GM19455 (cell line): ENCODE data around the gene RTN3.
"Not testable (repeated sequence)": the region's sequence is repeated elsewhere in the genome, so short reads cannot be mapped to it uniquely, and the experiment has no call there.

Experiments used
- ATAC-seq: cut with Tn5 transposase; IDR thresholded peaks from one replicate; pipeline ENCODE4 v1.9.1; 2021; ENCODE audit not compliant: unreplicated experiment

RTN3 gene

DNA sequence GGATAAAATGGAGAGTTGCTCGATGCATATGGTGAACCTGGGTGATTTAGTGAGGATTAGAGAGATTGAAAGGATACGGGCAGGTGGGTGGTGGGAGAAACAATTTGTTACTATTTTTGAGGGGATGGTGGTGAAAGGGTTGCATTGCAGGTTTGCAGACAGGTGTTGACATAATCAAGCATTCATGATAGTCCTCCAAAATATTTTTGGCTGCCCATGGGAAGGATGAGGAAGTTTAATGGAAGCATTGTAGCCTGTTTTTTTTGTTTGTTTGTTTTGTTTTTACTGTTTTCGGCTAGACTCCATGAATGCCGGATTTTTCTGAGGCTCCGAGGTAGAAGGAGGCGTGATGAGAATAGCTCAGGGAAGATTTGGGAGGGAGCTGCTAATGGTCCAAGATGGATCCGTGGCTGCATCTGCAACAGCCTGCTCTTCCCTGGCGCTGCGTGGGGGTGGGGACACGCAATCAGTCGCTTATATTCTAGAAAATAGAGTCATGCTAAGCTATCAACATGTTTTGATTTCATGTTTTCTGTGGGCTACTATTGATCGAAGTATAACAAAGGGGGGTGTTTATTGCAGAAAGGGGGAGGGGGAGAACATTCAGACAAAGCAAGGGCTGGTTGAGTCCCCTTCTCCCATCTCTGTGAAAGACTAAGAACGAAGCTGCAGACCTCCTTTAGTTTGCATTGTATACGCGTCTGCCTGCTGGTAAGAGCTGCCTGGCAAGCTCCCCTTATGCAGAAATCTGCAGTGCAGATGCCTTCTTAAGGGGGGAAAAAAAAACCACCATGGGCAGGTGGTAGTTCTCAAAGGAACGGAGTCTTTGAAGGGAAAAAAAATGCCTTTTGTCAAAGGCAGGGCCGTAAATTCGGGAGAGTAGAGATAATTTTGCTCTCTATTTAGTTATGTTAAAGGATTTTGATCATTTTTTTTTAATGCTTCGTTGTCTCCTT, 1.0 kb downstream of the RTN3 start:
- ATAC-seq, result no peak

DNA sequence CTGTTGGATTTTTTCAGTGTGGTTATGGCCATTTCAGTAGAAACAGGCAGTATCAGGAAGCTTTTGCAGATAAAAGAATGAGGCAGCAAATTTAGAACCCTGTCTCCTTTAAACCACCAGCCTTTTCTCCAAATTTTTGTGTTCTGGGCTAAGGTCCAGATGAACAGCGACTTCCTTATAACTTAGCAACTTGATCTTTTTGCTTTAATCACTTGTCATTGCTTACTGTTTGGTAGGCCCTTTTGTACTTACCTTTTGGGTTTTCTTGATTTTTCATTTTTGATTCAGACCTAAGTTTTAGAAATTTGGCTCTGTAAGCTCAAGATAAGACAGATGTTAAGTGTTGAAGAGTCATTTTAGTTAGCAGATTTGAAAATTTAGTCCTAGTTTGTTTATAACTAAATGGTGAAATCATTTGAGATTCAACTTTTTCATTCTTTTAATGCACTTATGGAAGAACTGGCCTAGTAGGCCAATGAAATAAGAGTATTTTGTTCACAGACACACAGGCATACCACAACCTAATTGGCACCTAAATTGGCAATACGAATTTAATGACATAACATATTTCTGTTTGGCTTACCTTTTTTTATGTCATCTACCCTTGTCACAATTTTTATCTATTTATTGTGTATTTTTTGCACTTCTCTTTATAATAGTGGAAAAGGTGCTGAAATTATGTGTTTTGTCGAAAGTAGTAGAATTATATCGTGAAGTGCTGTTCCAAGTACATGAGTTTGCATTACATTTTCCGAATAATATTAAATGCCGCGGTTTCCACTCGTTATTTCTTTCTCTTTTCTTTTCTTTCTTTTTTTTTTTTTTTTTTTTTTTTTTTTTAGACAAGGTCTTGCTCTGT, 2.1 kb downstream of the RTN3 start:
- ATAC-seq, result no peak

DNA sequence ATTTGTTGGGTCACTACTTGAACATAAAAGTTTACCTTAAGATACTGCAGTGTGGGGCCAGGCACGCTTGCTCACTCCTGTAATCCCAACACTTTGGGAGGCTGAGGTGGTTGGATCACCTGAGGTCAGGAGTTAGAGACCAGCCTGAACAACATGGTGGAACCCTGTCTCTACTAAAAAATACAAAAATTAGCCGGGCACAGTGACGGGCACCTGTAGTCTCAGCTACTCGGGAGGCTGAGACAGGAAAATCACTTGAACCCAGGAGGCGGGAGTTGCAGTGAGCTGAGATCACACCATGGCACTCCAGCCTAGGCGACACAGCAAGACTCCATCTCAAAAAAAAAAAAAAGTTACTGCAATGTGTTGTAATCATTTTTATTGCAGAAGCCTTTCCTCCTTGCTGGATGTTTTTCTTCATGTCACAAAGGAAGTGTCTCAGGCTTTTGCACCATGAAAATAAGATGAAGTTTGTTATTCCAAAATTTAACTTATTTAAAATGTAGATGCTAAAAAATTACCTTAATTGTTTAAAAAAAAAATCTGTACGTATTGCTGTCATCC, 3.9 kb downstream of the RTN3 start:
- ATAC-seq, result not testable (repeated sequence)

DNA sequence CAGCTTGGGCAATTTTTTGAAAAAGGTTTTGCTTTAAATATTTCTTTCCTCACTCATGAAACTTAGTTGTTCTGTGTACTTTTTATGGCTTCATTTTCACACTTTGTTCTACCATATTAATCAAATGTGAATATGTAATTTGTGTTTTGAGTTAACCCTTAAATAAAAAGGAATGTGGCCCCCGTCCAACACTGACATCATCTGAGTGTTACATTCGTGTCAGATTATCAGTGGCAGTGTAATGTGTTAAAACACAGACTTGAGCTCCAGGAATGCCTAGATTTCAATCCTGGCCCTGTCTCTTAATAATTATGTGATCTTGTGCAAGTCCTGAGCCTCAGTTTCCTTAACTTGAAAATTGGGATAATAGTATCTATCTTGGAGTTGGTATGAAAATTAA, 5.6 kb downstream of the RTN3 start:
- no peak for ATAC-seq

DNA sequence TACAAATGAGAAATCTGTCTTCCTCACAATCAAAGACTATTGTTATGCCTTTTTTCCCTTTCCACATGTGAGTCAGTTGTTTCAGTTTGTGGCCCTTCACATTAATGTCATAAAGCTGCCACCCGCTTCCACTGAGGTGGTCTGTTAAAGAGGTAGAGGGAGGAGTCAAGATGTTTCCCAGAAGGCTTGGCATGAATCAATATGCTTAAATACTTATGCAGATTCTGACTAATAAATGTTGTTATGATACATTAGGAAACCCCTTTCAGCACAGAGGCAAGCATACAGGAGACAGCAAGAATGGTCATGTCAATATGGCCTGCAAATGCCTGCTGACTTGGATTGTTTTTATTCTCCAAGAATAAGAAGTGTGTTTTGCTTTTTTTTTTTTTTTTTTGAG, 6.5 kb downstream of the RTN3 start:
- ATAC-seq, result no peak

DNA sequence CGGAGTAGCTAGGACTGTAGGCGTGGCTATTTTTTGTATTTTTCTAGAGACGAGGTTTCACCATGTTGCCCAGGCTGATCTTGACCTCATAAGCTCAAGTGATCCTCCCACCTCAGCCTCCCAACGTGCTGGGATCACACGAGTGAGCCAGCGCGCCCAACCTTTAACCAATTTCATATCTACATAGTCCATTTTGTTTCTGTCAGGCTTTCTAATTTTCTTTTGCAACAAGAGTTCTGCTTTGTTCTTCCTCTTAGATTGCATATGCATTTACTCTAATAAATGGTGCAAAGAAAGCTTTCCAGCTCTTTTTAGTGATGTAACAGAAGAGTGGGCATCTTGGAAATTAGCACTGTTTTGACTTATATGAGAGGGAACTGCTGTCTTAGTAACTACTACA, 13.3 kb downstream of the RTN3 start:
- ATAC-seq, result no peak

DNA sequence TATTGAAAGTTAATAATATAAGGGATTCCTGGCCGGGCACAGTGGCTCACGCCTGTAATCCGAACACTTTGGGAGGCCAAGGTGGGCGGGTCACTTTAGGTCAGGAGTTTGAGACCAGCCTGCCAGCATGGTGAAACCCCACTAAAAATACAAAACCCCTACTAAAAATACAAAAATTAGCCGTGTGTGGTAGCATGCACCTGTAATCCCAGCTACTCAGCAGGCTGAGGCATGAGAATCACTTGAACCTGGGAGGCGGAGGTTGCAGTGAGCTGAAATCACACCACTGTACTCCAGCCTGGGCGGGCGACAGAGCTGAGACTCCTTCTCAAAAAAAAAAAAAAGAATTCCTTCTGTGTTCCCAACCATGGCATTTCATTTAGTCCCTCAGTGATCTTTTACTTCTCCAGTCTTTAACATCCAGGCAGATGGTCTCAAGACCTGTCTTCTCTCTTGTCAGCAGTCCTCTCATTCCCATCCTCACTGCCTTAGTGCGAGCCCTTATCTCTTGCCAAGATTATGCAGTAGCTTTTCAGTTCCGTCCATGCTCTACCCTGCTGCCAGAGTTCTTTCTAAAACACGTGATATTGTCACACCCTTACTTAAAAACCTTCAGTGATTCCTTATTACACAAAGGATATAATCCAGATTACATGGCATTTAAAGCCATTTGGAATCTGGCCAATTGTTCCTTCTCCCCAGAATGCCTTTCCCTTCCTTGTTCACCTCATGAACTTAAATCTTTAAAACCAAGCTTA, 17.9 kb downstream of the RTN3 start:
- no peak for ATAC-seq

DNA sequence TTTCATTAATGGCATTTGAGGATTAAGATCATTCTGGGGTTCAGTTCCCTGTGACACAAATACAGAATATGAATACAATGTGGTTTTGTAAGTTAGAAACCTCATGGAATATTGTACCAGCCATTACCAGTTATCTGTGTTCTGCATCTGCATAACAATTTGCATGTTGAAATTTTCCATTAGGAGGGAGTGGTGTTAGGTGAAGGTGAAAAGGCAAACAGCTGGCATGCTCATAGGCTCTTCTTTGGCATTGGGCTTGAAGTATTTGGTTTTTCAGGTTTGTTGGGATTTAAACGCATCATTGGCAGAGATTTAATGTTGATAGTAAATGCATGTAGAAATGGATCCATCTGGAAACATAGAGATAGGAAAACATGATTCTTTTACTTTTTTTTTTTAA, 18.6 kb downstream of the RTN3 start:
- no peak for ATAC-seq

DNA sequence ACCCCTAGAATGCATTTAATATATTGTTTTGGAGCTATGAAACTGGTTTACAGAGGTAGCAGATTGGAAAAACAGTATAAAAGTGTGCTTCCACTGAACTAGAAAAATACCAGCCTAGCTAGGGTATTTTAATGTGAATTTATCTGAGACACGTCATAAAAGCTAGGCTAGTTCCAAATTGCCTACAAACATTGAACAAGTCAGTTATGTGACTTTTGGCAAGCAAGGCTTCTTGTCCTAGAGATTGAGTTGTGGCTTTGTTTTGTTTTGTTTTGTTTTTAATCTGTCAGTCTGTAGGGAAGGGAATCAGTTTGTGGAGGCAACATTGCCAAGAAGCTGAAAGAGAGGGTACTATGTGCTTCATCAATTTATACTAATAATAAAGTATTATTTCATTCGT, 24.2 kb downstream of the RTN3 start:
- no peak for ATAC-seq

DNA sequence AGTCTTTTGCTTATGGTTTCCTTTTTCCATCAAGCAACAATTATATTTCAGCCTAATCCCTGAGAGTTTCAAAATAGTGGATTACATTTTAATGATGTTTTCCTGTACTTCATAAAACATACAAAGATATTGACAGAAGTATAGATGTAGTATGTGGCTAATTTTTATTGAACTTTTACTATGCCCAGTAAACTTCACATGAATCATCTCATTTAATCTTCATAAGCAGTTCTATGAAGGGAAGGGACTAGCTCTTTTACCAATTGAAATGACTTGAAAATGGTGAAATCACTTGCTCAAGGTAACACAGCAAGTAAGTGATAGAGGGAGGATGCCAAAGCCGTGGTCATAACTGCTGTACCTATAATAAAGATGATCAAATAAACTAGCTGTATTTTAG, 27.5 kb downstream of the RTN3 start:
- no peak for ATAC-seq

DNA sequence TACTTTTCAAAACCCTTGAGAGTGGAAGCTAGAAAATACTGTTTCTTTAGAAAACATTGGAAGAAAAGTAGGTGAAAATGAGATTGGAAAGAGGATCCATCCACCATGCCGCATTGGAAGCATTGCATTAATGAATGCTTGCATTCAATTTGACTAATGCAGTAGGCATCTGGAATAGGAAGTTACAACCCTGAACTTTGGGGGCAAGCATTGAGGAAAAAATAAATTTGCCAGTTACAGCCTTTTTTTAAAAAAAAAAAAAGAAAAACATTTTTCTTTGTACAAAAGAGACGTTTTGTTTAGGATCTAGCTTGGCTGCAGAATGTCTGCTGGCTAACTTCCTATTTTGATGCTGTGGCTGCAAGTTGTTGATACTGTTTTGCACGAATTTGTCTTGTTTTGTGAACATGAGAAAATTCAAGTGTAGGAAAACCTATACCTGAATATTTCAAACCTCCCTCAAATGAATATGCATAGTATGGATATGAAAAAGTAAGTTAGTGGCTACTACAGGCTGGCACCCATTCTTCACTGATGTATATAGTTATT, 28.1 kb downstream of the RTN3 start:
- ATAC-seq, result no peak

DNA sequence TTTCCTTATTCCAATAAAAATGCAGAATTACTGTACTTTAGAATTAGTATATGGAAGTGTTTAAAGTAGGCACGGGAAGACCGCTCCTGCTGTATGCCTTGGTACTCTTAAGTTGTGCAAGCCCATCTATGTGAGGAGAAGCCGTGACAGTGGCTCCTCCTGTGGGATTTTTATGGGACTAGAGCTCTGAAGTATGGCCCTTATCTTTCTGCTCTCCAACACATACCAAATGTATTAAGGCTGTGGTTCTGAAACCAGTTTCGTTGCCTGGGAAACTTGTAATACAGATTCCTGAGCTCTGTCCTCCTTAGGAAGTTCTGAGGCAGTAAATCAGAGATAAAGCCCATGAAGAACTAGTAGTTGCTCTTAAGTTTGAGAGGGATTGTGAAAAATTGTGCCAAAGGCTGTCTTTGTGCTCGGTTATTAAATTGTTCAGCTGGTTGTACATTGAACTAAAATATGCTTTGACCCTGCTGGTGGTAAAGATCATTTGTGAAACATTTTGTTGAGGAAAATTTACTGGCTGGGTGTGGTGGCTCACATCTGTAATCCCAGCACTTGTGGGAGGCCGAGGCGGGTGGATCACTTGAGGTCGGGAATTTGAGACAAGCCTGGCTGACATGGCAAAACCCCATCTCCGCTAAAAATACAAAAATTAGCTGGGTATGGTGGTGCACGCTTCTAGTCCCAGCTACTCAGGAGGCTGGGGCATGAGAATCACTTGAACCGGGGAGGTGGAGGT, 29.3 kb downstream of the RTN3 start:
- no peak for ATAC-seq

DNA sequence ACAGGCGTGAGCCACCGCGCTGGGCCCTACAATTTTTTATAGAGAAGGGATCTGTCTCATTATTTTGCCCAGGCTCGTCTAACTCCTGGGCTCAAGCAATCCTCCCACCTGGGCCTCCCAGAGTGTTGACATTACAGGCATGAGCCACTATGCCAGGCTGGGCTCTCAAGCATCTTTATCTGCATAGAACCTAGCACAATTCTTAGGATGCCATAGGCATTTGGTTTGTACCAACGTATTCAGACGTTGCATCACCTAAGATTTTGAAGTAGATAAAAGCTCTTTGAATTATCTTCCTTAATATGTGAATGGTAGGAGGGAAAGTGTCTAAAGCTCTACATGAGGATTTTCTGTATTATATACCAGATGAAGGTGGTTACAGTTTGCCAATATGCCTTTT, 30.5 kb downstream of the RTN3 start:
- no peak for ATAC-seq

DNA sequence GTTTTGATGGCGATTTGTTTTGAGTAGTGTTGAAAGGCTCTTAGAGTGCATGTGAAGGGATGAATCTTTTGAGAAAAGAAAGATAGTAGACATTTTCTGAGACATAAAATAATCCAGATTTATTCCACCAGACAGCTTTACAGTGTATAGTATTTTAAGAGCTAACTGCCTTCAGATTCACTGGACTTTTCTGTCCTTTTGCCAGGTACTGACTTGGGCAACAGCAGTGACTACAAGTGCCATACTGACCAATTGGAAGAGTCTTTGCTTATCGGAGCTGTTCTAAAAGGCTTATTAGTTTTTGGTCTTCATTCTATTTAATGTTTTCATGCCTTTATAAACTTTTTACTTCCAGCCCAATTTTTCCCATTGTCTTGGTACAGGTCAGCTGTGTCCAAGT, 32.5 kb downstream of the RTN3 start:
- no peak for ATAC-seq

DNA sequence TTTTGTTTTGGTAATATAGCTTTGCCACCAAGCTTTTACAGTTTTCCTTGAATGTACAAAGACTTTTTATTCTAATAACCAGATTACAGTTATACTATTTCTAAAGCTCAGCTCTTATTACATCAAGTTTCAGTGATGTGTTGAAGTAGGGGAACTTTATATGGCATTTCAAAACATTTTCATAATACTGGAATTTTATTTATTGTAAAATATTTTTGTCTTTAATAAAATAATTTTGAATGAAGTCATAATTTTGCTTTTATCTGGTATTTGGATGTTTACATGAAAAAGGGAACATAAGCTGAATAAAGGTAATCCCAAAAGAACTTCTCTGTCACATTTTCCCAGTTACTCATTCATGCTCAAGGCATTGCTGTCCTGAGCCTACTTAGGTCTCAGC, 34.7 kb downstream of the RTN3 start:
- ATAC-seq, result no peak

DNA sequence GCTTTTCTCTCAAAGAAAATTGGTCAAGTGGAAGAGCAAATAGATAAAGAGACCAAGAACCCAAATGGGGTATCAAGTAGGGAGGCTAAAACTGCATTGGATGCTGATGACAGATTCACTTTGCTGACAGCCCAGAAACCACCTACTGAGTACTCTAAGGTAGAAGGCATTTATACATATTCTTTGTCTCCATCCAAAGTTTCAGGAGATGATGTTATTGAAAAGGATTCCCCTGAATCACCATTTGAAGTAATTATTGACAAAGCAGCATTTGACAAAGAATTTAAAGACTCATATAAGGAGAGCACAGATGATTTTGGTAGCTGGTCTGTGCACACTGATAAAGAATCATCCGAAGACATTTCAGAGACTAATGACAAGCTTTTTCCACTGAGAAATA, 37.7 kb downstream of the RTN3 start:
- no peak for ATAC-seq

DNA sequence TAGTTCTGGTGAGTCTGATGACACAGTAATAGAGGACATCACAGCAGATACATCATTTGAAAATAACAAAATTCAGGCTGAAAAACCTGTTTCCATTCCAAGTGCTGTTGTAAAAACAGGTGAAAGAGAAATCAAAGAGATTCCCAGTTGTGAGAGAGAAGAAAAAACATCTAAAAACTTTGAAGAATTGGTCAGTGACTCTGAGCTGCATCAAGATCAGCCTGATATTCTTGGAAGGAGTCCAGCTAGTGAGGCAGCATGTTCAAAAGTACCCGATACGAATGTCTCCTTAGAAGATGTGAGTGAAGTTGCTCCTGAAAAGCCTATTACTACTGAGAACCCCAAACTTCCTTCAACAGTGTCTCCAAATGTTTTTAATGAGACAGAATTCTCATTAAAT, 38.7 kb downstream of the RTN3 start:
- ATAC-seq, result no peak

DNA sequence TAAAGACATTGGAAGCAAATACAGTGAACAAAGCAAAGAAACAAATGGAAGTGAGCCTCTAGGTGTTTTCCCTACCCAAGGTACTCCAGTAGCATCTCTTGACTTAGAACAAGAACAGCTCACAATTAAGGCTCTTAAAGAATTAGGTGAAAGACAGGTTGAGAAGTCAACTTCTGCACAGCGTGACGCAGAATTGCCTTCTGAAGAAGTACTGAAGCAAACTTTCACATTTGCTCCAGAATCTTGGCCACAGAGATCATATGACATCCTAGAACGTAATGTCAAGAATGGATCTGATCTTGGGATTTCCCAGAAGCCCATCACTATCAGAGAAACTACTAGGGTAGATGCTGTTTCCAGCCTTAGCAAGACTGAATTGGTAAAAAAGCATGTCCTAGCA, 39.3 kb downstream of the RTN3 start:
- ATAC-seq, result no peak

DNA sequence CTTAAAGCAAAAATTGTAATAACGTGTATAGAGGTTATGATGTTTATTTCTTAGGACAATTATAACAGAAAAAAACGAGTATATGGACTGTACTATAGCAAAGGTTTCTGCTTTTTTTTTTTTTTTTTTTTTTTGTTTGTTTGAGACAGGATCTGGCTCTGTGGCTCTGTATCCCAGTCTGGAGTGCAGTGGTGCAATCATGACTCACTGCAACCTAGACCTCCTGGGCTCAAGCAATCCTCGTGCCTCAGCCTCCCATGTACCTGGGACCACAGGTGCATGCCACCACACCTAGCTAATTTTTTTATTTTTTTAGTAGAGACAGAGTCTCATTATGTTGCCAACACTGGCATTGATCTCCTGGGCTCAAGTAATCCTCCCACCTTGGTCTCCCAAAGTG, 48.0 kb downstream of the RTN3 start:
- ATAC-seq, result no peak

DNA sequence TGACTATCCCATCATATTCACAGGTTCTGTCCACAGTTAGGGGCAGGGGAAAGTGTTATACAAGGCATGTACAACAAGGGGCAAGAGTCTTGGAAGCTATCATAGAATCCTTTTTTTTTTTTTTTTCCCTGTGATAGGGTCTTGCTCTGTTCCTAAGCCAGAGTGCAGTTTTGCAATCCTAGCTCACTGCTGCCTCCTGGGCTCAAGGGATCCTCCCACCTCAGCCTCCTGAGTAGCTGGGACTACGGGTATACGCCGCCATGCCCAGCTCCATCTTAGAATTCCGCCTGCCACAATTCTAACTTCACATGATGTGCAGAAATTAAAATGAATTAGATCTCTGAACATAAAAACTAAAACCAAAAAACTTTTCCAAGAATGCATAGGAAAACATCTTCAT, 55.6 kb downstream of the RTN3 start:
- no peak for ATAC-seq
